Brain pericyte (primary cell): ENCODE results near the gene SHC2.
"Not testable (repeated sequence)": the region's sequence is repeated elsewhere in the genome, so short reads cannot be mapped to it uniquely, and the experiment has no call there.

Source experiments
- DNase-seq: peaks from one replicate; pipeline ENCODE4 v3.0.0-alpha.2; 2012; ENCODE audit warnings: low read depth, low spot score

The SHC2 gene

DNA sequence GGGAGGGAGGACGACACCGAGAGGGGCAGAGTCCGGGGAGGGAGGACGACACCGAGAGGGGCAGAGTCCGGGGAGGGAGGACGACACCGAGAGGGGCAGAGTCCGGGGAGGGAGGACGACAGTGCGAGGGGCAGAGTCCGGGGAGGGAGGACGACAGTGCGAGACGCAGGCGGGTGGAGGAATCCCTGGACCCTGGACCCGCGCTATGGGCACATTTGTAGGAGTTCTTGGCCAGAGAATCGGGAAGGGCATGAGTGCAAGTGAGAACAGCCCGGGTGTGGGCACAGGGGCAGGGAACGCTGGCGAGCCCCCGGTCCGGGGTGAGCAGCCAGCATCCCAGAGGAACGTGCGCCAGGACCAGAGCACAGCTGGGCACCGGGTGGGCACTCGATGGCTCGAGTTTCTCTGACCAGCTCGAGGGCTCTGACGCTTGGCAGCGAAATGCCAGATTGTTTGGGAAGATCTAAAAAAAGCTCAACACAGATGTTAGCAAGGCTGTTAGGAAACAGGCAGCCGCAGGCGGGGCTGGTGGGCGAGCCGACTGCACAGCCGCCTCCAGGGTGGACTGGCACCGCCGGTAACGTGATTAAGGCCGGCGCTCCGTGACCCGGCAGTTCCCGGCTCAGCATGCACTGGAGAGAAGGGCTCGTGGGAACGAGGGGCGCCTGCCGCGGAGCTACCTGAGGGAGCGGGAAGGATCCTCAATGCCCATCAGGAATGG, 33.9 kb downstream of the SHC2 start:
- no peak for DNase-seq

DNA sequence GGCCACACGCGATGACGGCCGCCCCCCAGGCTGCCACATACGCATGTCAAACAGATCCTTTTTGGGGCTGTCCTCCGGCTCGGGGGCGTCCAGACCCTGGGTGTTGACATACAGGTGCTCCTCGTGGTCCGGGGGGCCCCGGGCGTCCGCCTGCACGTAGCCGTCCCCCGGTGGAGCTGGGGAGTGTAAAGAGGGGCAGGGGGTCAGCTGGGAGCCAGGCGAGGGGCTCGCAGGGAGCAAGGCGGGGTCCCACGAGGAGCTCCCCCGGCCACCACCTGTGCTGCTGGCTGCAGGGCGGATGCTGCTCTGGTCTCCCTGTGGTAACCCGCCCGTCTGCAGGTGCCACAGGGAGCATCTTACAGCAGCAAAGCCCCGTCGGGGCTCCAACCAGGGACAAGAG, 35.8 kb downstream of the SHC2 start:
- no peak for DNase-seq

DNA sequence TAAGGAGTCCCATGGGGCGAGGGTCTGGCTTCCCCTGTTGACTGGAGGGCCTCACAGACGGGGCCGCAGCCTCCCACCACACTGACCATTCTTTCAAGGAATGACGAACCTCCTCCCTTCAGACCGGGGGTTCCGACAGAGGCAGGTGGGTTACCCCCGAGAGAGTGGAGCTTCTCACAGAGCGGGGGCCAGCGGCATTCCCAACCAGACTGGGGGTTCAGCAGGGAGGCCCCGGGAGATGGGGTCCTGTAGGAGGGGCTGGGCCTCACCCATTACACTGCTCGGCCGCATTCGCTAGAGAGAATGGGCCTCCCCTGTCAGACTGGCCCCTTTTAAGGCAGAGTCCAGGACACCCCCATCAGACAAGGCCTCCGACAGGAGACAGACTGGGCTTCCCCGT, 36.3 kb downstream of the SHC2 start:
- no peak for DNase-seq

DNA sequence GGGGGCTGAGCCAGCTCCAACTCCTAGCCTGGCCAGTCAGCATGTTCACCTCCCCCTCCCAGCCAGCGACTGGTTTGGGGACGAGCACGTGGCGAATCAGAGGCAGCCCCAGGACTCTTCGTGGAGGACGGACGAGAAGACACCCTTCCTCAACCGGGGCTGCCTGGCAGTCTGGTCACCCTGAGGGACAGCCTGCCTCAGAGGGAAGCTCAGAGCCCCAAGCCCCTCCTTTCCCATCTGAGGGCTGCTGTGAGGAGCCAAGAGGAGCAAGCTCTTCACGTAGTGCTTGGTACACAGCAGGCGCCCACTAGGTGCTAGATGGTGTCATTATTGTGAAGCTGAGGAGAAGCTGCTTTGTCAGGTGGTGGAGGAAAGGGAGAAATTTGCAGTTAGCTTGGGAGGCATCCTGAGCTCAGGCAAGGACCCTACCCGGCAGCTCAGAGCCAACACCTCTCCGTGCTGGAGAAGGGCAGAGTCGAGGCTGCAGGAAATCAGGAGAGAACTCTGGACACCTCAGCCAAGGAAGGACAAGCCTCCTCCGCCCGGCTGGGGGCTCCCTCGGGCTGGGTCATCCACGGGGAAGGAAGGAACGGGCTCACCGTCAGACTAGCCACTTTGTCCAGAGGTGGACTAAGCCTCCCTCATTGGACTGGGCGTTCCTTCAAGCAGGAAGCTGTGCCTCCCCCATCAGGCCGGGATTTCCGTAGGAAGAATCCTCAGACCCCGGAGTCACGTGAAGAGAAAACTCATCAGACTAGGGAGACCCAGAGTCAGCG, 37.0 kb downstream of the SHC2 start:
- no peak for DNase-seq

DNA sequence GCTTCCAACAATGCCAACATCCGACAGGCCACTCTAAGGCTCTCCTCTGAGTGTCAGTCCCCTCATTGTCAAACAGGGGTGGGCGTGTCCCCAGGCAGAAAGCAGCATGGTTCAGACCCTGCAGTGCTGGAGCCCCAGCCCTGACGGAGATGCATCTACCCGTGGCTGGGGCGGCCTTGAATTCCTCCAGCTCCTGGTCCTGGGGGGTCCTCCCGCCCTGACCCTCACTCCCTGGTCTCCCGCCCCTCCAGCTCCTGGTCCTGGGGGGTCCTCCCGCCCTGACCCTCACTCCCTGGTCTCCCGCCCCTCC, 38.0 kb downstream of the SHC2 start:
- not testable (repeated sequence) for DNase-seq

DNA sequence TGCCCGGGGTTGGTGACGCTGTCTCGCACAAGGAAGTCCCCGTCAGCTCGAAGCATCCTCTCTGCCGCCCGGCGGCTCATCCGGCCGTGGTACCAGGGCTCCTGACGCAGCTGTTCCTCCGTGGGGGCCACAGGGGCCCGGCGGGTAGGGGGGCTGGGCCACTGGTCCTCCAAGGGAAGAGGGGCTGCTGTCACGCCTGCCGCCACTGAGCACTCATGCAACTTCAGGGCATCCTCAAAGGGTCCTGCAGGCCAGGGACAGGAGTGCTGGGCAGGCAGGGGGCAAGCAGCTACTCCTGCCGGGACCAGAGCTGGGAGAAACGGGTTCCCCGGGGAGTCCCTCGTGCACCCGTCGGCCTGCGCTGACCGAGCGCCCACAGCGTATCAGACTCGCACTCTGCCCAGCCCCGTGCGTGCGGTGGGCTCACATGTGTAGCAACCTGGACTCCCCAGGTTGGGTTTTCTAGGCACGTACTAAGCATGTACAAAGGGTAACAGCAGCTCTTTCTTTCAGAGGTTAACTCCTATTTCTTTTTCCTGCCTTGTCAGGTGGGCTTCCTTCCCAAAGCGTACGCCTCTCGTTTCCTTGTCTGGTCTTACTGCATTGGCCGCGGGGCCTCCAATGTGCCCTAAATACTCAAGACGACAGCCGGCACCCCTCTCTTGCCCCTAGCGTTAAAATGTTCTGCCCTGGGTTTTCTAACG, 38.5 kb downstream of the SHC2 start:
- no peak for DNase-seq

DNA sequence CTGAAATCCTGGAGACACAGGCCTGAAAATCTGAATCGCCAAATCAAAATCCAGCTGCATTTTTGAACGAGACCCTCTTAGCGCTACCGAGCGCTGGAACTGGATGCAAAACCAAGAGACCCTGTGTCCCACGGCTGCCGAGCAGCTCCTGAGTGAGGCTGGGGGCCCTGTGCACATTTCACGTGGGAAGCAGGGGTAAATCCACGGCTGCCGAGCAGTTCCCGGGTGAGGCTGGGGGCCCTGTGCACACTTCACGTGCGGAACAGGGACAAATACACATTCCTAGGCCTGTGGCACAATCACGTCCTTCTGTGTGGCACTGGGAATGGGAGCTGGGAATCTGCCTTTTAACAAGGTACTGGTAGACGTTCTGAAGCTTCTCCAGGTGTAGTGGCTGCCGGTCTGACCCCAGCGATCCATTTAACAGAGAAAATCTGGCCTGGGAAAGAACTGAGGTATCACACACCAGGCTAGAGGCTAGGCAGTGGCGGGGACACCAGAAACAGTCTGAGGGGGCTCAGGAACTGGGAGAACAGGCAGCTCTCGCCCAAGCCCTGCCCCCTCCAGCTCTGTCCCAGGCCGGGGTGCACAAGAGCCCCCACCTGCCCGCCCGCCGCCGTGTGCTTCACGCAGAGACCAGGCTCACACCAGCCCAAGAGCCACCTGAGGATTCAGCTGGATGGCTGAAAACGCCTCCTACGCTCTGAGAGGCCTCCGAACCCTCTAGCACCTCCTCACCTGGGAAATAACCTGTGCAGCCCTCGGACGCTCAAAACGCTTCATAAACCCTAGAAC, 40.9 kb downstream of the SHC2 start:
- DNase-seq, result no peak

DNA sequence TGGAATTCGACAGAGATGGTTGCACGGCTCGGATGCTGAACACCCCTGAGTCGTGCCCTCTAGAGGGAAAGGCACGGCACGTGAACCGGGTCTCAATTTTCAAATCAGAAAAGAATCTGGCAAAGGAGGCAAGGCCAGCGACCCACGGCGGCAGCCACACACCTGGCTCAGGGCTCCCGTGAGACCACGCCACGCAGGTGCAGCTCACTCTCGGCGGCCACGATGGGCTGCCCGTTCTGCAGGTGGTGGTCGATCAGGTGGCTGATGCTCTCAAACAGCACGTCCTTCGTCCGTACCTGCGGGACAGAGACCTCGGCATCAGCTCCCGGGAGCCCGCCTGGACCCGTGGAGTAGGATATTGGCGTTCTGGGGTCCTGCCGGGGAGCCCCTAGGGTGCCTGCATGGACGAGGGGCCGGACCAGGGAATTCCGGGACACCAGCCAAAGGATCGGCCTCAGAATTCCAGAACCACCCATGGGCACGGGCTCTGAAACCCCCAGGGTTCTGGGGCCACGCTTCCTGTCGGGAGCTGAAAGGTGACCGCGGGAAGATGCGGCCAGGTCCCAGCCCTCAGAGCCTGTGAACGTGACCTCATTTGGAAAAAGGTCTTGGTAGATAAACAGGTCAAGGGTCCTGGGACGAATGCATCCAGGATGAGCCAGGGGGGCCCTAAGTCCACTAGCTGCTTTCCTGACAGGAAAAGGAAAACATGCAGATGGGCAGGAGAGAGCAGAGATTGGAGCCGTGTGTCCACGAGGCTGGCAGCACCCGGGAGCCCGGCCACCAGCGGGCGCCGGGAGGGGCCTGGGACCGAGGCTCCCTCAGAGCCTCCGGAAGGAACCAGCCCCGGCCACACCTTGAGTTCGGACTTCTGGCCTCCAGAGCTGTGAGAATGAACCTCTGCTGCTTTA, 41.8 kb downstream of the SHC2 start:
- no peak for DNase-seq

DNA sequence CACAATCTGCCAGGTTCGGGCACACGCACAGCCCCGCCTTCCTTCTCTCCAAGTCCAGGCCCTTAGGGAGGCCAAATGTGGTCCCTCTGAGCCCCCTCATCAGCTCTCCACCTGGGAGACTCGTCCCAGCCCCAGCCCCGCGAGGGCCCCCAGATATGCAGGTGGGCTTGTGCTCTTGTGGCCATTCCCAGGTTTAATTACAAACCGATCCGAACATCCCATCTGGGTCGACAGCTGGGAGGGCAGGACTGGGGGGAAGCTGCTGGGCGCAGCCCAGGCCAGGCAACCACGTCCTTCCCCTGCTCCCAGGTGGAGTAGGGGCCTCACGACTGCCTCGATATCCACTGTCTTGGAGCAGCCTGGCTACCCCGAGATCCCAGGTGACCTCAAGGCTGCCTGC, 44.4 kb downstream of the SHC2 start:
- no peak for DNase-seq

DNA sequence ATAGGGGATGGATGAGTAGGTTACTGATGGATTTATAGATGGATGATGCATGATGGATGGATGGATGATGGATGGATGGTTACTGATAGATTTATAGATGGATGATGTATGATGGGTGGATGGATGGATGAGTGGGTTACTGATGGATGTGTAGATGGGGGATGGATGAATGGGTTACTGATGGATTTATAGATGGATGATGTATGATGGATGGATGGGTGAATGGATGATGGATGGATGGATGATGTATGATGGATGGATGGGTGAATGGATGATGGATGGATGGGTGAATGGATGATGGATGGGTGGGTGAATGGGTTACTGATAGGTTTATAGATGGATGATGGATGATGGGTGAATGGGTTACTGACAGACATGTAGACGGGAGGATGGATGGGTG, 45.5 kb downstream of the SHC2 start:
- DNase-seq, result no peak

DNA sequence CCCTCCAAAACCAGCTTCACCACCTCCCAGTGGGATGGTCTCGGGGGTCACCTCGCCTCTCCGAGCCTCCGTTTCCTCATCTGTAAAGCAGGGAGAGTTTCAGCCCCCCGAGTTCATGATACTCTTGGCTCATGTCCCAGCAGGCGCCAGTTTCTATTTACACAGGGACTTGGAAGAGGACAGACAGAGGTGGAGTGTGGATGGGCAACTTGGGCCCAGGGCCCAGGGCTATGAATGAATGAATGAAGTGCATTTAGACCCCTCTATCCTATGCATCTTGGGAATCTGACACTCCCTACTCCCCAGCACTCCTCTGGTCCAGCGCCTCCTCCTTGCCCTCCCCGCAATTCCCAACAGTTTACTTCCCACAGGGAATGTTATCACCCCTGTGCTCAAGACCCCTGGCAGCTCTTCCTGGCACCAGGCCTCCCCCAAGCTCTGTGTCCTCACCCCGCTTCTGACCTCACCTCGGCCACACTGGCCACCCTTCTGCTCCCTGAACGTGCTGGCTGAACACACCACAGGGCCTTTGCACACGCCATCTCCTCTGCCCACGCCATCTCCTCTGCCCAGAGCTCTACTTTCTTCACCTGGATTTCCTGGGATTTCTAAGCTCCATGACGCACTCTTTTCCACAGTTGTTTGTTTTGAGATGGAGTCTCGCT, 46.9 kb downstream of the SHC2 start:
- DNase-seq, result no peak

DNA sequence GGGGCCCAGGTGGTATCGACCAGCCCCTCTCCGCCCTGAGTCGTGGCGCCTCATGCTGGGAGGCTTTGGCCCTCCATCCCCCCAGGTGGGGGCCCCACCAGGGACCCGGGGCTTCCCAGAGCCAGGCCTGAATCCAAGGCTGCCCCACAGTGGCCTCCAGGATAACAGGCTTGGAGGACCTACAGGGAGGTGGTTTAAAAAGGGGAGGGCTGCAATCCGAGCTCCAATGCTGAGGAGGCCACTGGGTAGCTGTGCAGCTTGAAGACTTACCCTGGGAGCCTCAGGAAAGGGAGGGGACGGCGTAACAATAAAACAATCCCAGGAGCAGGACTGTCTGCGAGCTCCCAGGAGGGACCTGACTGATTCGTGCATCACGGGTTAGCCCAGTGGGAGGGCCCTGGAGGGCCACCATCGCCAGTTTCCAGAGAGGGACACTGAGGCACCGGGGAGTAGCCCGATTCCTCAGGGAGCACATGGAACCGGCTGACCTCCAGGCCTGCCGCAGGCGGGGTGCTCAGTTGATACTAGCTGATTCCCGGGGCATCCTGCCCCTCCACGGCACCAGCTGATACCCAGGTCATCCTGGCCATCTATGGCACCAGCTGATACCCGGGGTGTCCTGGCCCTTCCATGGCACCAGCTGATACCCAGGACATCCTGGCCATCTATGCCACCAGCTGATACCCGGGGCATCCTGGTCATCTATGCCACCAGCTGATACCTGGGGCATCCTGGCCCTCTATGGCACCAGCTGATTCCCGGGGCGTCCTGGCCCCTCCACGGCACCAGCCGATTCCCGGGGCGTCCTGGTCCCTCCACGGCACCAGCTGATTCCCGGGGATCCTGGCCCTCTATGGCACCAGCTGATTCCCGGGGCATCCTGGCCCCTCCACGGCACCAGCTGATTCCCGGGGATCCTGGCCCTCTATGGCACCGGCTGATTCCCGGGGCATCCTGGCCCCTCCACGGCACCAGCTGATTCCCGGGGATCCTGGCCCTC, 48.2 kb downstream of the SHC2 start:
- no peak for DNase-seq

DNA sequence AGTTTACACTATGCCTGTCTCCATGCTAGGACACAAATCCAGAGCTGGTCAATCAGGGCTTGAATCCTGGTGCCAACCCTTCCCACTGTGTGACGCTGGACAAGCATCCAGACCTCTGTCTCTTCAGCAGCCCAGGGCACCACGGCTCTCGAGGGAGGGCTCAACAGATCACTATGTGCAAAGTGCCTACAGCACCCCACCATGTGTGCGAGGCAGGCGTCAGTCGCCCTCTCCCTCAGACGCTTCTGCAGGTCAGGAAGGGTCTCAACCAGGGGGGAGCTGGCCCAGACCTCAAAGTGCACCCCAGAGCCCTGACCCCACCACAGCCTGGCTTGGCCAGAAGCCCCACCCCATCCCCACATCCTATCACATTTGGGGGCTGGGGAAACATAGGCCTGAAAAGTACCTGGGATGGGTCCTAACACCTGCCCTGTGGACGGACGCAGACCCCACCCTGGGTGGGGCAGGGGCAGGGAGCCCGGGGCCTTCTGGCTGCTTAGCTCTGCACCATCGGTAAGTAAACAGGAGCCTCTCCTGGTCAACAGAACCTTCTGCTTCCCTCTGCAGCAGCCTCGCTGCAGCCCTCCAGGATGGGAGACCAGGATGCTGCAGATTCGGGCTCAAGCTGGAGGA, 49.0 kb downstream of the SHC2 start:
- DNase-seq, result no peak

DNA sequence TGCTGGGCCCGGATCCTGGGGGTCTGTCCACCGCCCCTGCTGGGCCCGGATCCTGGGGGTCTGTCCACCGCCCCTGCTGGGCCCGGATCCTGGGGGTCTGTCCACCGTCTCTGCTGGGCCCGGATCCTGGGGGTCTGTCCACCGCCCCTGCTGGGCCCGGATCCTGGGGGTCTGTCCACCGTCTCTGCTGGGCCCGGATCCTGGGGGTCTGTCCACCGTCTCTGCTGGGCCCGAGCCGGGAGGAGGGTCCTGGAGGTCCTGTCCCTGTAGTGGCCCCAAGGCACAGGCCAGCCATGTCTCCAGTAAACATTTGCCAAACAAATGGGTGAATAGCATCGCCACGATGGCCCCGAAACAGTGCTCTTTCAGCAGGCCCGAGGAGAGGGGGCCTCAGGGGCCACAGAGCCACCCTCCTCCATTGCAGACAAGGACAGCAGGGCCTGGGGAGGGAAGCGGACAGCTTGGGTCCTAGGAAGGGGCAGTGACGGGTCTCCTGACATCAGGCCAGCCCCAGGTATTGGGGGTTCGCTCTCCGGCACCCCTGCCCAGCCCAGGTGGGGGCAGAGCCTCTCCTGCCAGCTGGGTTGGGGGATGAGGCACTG, 49.6 kb downstream of the SHC2 start:
- DNase-seq, result not testable (repeated sequence)

DNA sequence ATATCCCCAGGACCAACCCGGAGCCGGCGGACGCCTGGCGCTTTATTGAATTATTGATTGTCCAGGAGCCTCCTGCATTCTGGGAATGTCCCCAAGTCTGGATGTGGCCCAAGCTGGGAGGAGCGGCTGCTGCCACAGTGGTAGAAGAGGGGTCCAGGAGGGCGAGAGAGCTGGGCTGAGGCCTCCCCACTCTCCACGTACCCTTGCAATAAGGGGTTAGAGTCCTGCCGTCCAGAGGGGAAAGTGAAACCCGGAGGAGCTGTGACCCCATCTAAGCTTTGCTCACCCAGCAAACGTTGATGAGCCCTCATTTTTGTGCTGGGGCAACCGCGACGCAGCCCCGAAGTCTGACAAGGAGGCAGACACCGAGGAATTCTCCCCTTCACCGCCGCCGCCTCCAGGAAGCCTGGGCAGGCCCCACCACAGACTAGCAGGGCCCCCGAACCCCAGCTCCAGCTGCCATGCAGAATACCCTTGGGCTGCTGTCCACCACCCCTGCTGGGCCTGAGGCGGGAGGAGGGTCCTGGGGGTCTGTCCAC, 50.5 kb downstream of the SHC2 start:
- DNase-seq, result no peak

DNA sequence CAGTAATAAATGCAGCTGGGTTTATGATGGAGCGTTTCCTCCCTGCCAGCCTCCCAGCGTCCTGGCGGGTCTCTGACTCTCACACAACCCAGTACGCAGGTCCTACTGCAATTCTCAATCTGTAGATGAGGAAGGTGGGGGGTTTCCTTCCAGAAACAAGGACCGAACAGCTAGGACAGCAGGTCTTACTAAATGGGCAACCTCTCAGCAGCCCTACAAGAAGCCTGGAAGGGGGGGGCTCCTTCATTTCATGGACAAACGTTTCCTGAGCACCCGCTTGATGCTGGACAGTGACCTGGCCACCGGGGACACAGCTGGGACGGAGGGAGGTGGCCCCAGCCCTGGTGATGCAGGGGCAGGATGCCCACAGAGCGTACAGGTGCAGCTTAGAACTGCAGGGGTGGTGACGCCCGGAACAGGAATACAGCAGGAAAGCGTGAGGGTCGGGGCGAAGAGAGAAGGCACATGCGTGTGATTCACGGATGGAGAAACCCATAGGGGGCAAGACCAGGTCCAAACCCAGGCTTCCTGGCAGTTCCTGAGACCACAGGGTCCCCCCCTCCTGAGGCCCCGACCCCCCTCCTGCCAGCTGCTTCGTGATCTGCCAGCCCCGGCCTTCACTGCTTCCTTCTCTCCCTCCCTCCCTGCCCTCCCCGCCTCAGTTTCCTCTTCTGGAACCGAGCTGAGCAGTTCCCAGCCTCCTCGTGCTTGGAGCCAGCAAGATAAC, 51.2 kb downstream of the SHC2 start:
- DNase-seq, result no peak

DNA sequence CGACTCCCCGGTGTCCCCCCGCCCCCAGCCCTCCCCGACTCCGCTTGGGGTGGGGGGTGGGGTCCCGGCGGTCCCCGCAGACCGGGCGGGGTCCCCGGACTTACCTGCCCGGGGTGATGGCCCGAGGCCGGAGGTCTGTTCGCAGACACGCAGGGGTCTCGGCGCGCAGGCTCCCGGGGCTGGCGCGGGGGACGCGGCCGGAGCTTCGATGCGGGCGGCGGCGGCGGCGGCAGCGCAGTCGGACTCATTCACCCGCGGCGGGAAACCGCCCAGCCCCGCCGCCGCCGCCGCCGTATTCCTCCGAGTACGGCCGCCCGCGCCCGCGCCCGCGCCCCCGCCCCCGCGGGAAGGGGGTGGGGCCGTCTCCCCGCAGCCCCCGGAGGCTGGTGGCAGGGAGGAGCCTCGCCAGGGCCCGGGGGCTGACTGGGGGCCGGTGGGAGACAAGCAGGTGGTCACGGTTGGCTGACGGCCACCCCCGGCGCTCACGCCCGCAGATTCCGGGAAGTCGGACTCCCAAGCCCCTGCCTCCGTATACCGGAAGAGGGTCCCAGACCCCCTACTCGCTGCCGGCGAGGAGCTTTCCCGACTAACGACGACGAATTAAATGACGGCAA, 51.8 kb downstream of the SHC2 start, which contains the start of gene C2CD4C:
TSS of gene C2CD4C (minus strand) at position 246 of the 614 bp plus-strand sequence. CDS start 786 bp downstream, outside the sequence.
- no peak for DNase-seq
